Endothelial cell (in vitro differentiated cells): ENCODE results near the gene APLF. TPM values are rescaled to one million over a fixed set of nuclear protein-coding genes. Genes with fewer than 3 reads are reported as not detected.

Source experiments
- DNase-seq: peaks from one replicate; pipeline ENCODE4 v3.0.0; 2021; ENCODE audit warnings: low spot score
- H3K27ac Mint-ChIP-seq: one replicate; pipeline ENCODE4 v1.8.0; 2021; ENCODE audit warnings: mixed read lengths, inconsistent platforms; ENCODE audit not compliant: unreplicated experiment
- H3K27me3 Mint-ChIP-seq: one replicate; pipeline ENCODE4 v1.8.0; 2021; ENCODE audit warnings: mild to moderate bottlenecking, moderate library complexity, mixed read lengths, inconsistent platforms; ENCODE audit not compliant: unreplicated experiment
- H3K36me3 Mint-ChIP-seq: one replicate; pipeline ENCODE4 v1.8.0; 2021; ENCODE audit warnings: mild to moderate bottlenecking, low read depth, mixed read lengths, inconsistent platforms; ENCODE audit not compliant: unreplicated experiment
- H3K4me1 Mint-ChIP-seq: one replicate; pipeline ENCODE4 v1.8.0; 2021; ENCODE audit warnings: mild to moderate bottlenecking, mixed read lengths, inconsistent platforms; ENCODE audit not compliant: unreplicated experiment
- H3K4me3 Mint-ChIP-seq: one replicate; pipeline ENCODE4 v1.8.0; 2021; ENCODE audit warnings: mild to moderate bottlenecking, mixed read lengths, inconsistent platforms; ENCODE audit not compliant: unreplicated experiment
- H3K9me3 Mint-ChIP-seq: one replicate; pipeline ENCODE4 v1.8.0; 2021; ENCODE audit warnings: mixed read lengths, inconsistent platforms; ENCODE audit not compliant: unreplicated experiment
- CTCF ChIP-seq: fragments of 200-600 bp; sonication (generic); IDR thresholded peaks from one replicate; pipeline ENCODE4 v1.5.0; 2021; ENCODE audit warnings: antibody characterized with exemption; ENCODE audit not compliant: unreplicated experiment
- total RNA-seq: library from RNA; stranded (reverse); fragmentation: NEBNext Ultra II Directional; extraction: Animal tissue kit (Norgen Biotek cat#: 25700); gene quantifications from one replicate; pipeline ENCODE4 v1.2.1, GENCODE V29; 2021; ENCODE audit not compliant: unreplicated experiment

Gene APLF
- total RNA-seq, 1 donor from 2014 or later = 12.9 TPM

GRCh38 chr2:68623820-68624219 is 156.4 kb downstream of the APLF start:
- no peak for DNase-seq
- H3K27me3 Mint-ChIP-seq = no peaks in the 10 kb centered on the region
- H3K9me3 Mint-ChIP-seq = peaks cover 2% of the 10 kb centered on the region
- no peak for TF ChIP-seq CTCF
- H3K36me3 Mint-ChIP-seq = peaks cover 7% of the 10 kb centered on the region
- H3K4me1 Mint-ChIP-seq = no peaks in the 10 kb centered on the region
- H3K27ac Mint-ChIP-seq = no peak overlapping the region
- H3K4me3 Mint-ChIP-seq = no peak overlapping the region

GRCh38 chr2:68627615-68628014 is 160.2 kb downstream of the APLF start:
- no peak for DNase-seq
- Mint-ChIP-seq H3K27ac (no peak overlapping the region), H3K4me1 (no peaks in the 10 kb centered on the region), H3K9me3 (peaks cover 5% of the 10 kb centered on the region), H3K36me3 (peaks cover 6% of the 10 kb centered on the region), H3K27me3 (no peaks in the 10 kb centered on the region), H3K4me3 (no peak overlapping the region)
- no peak for TF ChIP-seq CTCF

Other genes starting within 250 kb of the APLF start
- gene PPP3R1, start 215.1 kb upstream of the APLF start, total RNA-seq = 65.7 TPM
- 21.8 TPM for gene CNRIP1, start 147.6 kb upstream of the APLF start, total RNA-seq
- gene PLEK, start 102.3 kb upstream of the APLF start, total RNA-seq = not detected
- gene FBXO48, start 291 bp upstream of the APLF start, total RNA-seq = 1.6 TPM
- gene PROKR1, start 176.0 kb downstream of the APLF start, total RNA-seq = 0.38 TPM